H9 (cell line): ENCODE measurements around the gene TNFSF8. TPM values are rescaled to one million over a fixed set of nuclear protein-coding genes. Genes with fewer than 3 reads are reported as not detected.

Experiments used
- DNase-seq: peaks from one replicate; pipeline ENCODE4 v3.0.0-alpha.2; 2017
- H2AFZ ChIP-seq: one replicate; pipeline ENCODE4 v1.6.1; 2013; ENCODE audit warnings: mild to moderate bottlenecking, low read length, control low read depth, moderate library complexity
- H2AK5ac ChIP-seq: 2 replicates; pipeline ENCODE4 v1.6.1; 2013; ENCODE audit warnings: low read length, control low read depth, mixed read lengths; ENCODE audit not compliant: insufficient read length
- H2BK120ac ChIP-seq: one replicate; pipeline ENCODE4 v1.6.1; 2013; ENCODE audit warnings: low read depth, mild to moderate bottlenecking, low read length, control low read depth, inconsistent platforms; ENCODE audit not compliant: poor library complexity, severe bottlenecking
- H2BK12ac ChIP-seq: 2 replicates; pipeline ENCODE4 v1.6.1; 2013; ENCODE audit warnings: low read length, control low read depth, mixed read lengths, low read depth; ENCODE audit not compliant: insufficient read length
- H2BK15ac ChIP-seq: 2 replicates; pipeline ENCODE4 v1.6.1; 2013; ENCODE audit warnings: low read depth, low read length, control low read depth
- H2BK20ac ChIP-seq: one replicate; pipeline ENCODE4 v1.6.1; 2013; ENCODE audit warnings: low read depth, mild to moderate bottlenecking, low read length, control low read depth, inconsistent platforms; ENCODE audit not compliant: poor library complexity, severe bottlenecking
- H2BK5ac ChIP-seq: 2 replicates; pipeline ENCODE4 v1.6.1; 2013; ENCODE audit warnings: low read length, control low read depth, mixed read lengths; ENCODE audit not compliant: insufficient read length
- H3K14ac ChIP-seq: 2 replicates; pipeline ENCODE4 v1.6.1; 2013; ENCODE audit warnings: low read length, control low read depth; ENCODE audit not compliant: insufficient read depth
- H3K18ac ChIP-seq: 2 replicates; pipeline ENCODE4 v1.6.1; 2013; ENCODE audit warnings: low read depth, mild to moderate bottlenecking, mixed read lengths, low read length, control low read depth; ENCODE audit not compliant: insufficient read length
- H3K23ac ChIP-seq: 2 replicates; pipeline ENCODE4 v1.6.1; 2013; ENCODE audit warnings: low read length, control low read depth, mixed read lengths, low read depth; ENCODE audit not compliant: insufficient read length
- H3K23me2 ChIP-seq: 2 replicates; pipeline ENCODE4 v1.6.1; 2013; ENCODE audit warnings: low read depth, mild to moderate bottlenecking, mixed read lengths, low read length, control low read depth; ENCODE audit not compliant: insufficient read length, poor library complexity, severe bottlenecking
- H3K27ac ChIP-seq: 2 replicates; pipeline ENCODE4 v1.5.1; 2013; ENCODE audit warnings: low read length, control low read depth, mixed read lengths, low read depth; ENCODE audit not compliant: insufficient read length
- H3K27me3 ChIP-seq: 2 replicates; pipeline ENCODE4 v1.6.1; 2013; ENCODE audit warnings: low read length, control low read depth, inconsistent platforms; ENCODE audit not compliant: insufficient read depth
- H3K4ac ChIP-seq: 2 replicates; pipeline ENCODE4 v1.6.1; 2013; ENCODE audit warnings: low read depth, mild to moderate bottlenecking, control low read depth, inconsistent platforms, low read length, moderate library complexity
- H3K4me1 ChIP-seq: 2 replicates; pipeline ENCODE4 v1.6.1; 2013; ENCODE audit warnings: low read length, control low read depth, inconsistent platforms; ENCODE audit not compliant: insufficient read depth
- H3K4me2 ChIP-seq: 2 replicates; pipeline ENCODE4 v1.6.1; 2013; ENCODE audit warnings: low read length, control low read depth, mixed read lengths; ENCODE audit not compliant: insufficient read length, insufficient read depth
- H3K56ac ChIP-seq: 2 replicates; pipeline ENCODE4 v1.6.1; 2013; ENCODE audit warnings: low read depth, mild to moderate bottlenecking, mixed read lengths, low read length, control low read depth; ENCODE audit not compliant: insufficient read length
- H3K79me1 ChIP-seq: 2 replicates; pipeline ENCODE4 v1.6.1; 2013; ENCODE audit warnings: low read depth, mild to moderate bottlenecking, moderate library complexity, low read length, control low read depth, inconsistent platforms; ENCODE audit not compliant: insufficient read depth, poor library complexity, severe bottlenecking
- H3K79me2 ChIP-seq: 2 replicates; pipeline ENCODE4 v1.6.1; 2013; ENCODE audit warnings: low read length, control low read depth, inconsistent platforms; ENCODE audit not compliant: insufficient read depth
- H3K9ac ChIP-seq: 2 replicates; pipeline ENCODE4 v1.6.1; 2013; ENCODE audit warnings: low read length, control low read depth, mixed read lengths; ENCODE audit not compliant: insufficient read length; ENCODE audit errors: extremely low read depth
- H3K9me3 ChIP-seq: one replicate; pipeline ENCODE4 v1.6.1; 2013; ENCODE audit warnings: low read depth, low read length, inconsistent platforms; ENCODE audit not compliant: control insufficient read depth
- H3T11ph ChIP-seq: one replicate; pipeline ENCODE4 v1.6.1; 2013; ENCODE audit warnings: mild to moderate bottlenecking, low read length, control low read depth, inconsistent platforms
- H4K20me1 ChIP-seq: one replicate; pipeline ENCODE4 v1.6.1; 2013; ENCODE audit not compliant: control insufficient read depth, insufficient read length, insufficient read depth
- H4K5ac ChIP-seq: 2 replicates; pipeline ENCODE4 v1.6.1; 2013; ENCODE audit warnings: low read depth, mild to moderate bottlenecking, mixed read lengths, low read length, control low read depth; ENCODE audit not compliant: insufficient read length
- H4K8ac ChIP-seq: replicated peaks from 2 replicates; pipeline ENCODE4 v1.6.1; 2013; ENCODE audit warnings: low read length, control low read depth, mixed read lengths, low read depth; ENCODE audit not compliant: insufficient read length
- H4K91ac ChIP-seq: 2 replicates; pipeline ENCODE4 v1.6.1; 2013; ENCODE audit warnings: low read depth, mild to moderate bottlenecking, moderate library complexity, mixed read lengths, low read length, control low read depth; ENCODE audit not compliant: insufficient read length
- H3K27ac Mint-ChIP-seq, 3 experiments: 2 replicates in 2 of 3; 3 replicates in 1 of 3; pipeline ENCODE4 v1.8.0; 2020 to 2021; ENCODE audit warnings: mixed read lengths in 3 of 3, mild to moderate bottlenecking in 1 of 3, moderate library complexity in 1 of 3
- H3K27me3 Mint-ChIP-seq: 2 replicates; pipeline ENCODE4 v1.8.0; 2021; ENCODE audit warnings: low read depth, mild to moderate bottlenecking, moderate library complexity, mixed read lengths
- H3K36me3 Mint-ChIP-seq, 3 experiments: 2 replicates in 2 of 3; 3 replicates in 1 of 3; pipeline ENCODE4 v1.8.0; 2020 to 2021; ENCODE audit warnings: low read depth in 3 of 3, mixed read lengths in 3 of 3; ENCODE audit not compliant: insufficient read depth in 1 of 3
- H3K4me1 Mint-ChIP-seq, 2 experiments: 2 replicates each; pipeline ENCODE4 v1.8.0; 2020; ENCODE audit warnings: mixed read lengths in 2 of 2
- H3K4me3 Mint-ChIP-seq, 2 experiments: 2 replicates in 1 of 2; 3 replicates in 1 of 2; pipeline ENCODE4 v1.8.0; 2020 to 2021; ENCODE audit warnings: mild to moderate bottlenecking in 2 of 2, mixed read lengths in 2 of 2, moderate library complexity in 1 of 2
- H3K9me3 Mint-ChIP-seq, 2 experiments: 2 replicates in 1 of 2; 3 replicates in 1 of 2; pipeline ENCODE4 v1.8.0; 2020; ENCODE audit warnings: mild to moderate bottlenecking in 2 of 2, mixed read lengths in 2 of 2, moderate library complexity in 1 of 2
- WGBS: extraction: QIAGEN DNeasy Blood & Tissue Kit; methylation state at CpG from one replicate; pipeline ENCODE4 v1.1.7; 2013; ENCODE audit warnings: missing lambda C conversion rate, low lambda C conversion rate, mixed read lengths; ENCODE audit not compliant: insufficient read length; ENCODE audit errors: extremely low coverage; 5-methylcytosine and 5-hydroxymethylcytosine counted together
- total RNA-seq: library from RNA; stranded (reverse); gene quantifications from 2 replicates; pipeline ENCODE4 v1.2.1, GENCODE V29; 2021
- TF ChIP-seq, protein P1 (sequence below): fragments of 200-600 bp; sonication (generic); conservative IDR thresholded peaks from 3 replicates; pipeline ENCODE4 v1.8.0; 2021; ENCODE audit warnings: antibody characterized with exemption, mild to moderate bottlenecking

TNFSF8 gene
- total RNA-seq, 1 experiment from 2014 or later: not detected

DNA sequence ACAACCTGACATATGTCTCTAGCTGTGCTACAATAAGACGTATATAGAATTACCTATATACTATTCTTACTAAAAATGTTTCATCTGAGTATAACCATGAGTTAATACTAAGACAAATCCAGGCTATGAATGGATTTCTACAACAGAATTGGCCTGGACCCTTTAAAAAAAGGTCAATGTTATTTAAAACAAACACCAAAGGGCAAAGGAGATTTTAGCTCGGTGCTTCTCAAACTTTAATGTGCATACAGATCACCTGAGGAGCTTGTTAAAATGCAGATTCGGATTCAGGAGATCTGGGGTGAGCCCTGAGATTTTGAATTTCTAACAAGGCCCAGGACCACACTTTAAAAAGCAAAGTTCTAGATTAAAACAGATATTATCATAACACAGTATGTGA, 6.5 kb downstream of the TNFSF8 start:
- no peak overlapping the region for H3K9ac ChIP-seq

More for the DNA sequence above, 6.5 kb downstream of the TNFSF8 start:
- H4K8ac ChIP-seq: no peak overlapping the region
- H3K27ac ChIP-seq: no peak overlapping the region
- H2BK5ac ChIP-seq: no peak overlapping the region
- H3K9me3 Mint-ChIP-seq: peaks cover 0 to 5% of the 10 kb centered on the region in 2 experiments; a peak in 1 of 5 replicates
- peaks cover 84% of the 10 kb centered on the region for H3K27me3 ChIP-seq
- no peaks in the 10 kb centered on the region for H3K36me3 Mint-ChIP-seq
- peaks cover 95% of the 10 kb centered on the region for H3K27me3 Mint-ChIP-seq
- H2BK15ac ChIP-seq: no peak overlapping the region
- H3K18ac ChIP-seq: no peak overlapping the region
- H3T11ph ChIP-seq: no peak overlapping the region
- no peaks in the 10 kb centered on the region for H3K79me1 ChIP-seq
- no peak overlapping the region for H2AK5ac ChIP-seq
- H3K27ac Mint-ChIP-seq: no peak overlapping the region
- no peaks in the 10 kb centered on the region for H3K23me2 ChIP-seq
- no peak overlapping the region for H3K23ac ChIP-seq
- H3K4me3 Mint-ChIP-seq: no peak overlapping the region; a peak in 1 of 5 replicates
- no peak overlapping the region for H2BK12ac ChIP-seq
- H3K14ac ChIP-seq: no peak overlapping the region
- peaks cover 27 to 46% of the 10 kb centered on the region in 2 experiments for H3K4me1 Mint-ChIP-seq
- DNase-seq: no peak
- H2BK20ac ChIP-seq: no peak overlapping the region
- H3K56ac ChIP-seq: no peak overlapping the region
- H3K4me2 ChIP-seq: no peak overlapping the region
- H3K4me1 ChIP-seq: no peaks in the 10 kb centered on the region
- H4K20me1 ChIP-seq: no peaks in the 10 kb centered on the region
- no peaks in the 10 kb centered on the region for H3K79me2 ChIP-seq
- WGBS: no CpG with 5 or more reads among the region's 3 CpGs
- no peak overlapping the region for H2BK120ac ChIP-seq
- no peak overlapping the region for H4K5ac ChIP-seq
- no peaks in the 10 kb centered on the region for H3K9me3 ChIP-seq
- H4K91ac ChIP-seq: no peak overlapping the region
- TF ChIP-seq, protein P1, sequence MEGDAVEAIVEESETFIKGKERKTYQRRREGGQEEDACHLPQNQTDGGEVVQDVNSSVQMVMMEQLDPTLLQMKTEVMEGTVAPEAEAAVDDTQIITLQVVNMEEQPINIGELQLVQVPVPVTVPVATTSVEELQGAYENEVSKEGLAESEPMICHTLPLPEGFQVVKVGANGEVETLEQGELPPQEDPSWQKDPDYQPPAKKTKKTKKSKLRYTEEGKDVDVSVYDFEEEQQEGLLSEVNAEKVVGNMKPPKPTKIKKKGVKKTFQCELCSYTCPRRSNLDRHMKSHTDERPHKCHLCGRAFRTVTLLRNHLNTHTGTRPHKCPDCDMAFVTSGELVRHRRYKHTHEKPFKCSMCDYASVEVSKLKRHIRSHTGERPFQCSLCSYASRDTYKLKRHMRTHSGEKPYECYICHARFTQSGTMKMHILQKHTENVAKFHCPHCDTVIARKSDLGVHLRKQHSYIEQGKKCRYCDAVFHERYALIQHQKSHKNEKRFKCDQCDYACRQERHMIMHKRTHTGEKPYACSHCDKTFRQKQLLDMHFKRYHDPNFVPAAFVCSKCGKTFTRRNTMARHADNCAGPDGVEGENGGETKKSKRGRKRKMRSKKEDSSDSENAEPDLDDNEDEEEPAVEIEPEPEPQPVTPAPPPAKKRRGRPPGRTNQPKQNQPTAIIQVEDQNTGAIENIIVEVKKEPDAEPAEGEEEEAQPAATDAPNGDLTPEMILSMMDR: no peak
- H2AFZ ChIP-seq: no peak overlapping the region
- H3K4ac ChIP-seq: no peak overlapping the region
